Neural crest cell (in vitro differentiated cells): Measurements from ENCODE around the gene PRKAG2. TPM values are rescaled to one million over a fixed set of nuclear protein-coding genes. Genes with fewer than 3 reads are reported as not detected.

Experiments
- DNase-seq: peaks from one replicate; pipeline ENCODE4 v3.0.0; 2021; ENCODE audit warnings: low read depth, mixed read lengths, low spot score
- H3K27ac Mint-ChIP-seq: one replicate; pipeline ENCODE4 v1.8.0; 2021; ENCODE audit warnings: mild to moderate bottlenecking, mixed read lengths; ENCODE audit not compliant: unreplicated experiment
- H3K27me3 Mint-ChIP-seq: 2 replicates; pipeline ENCODE4 v1.8.0; 2021; ENCODE audit warnings: low read depth, mild to moderate bottlenecking, mixed read lengths
- H3K36me3 Mint-ChIP-seq: 2 replicates; pipeline ENCODE4 v1.8.0; 2021; ENCODE audit warnings: low read depth, mild to moderate bottlenecking, mixed read lengths
- H3K4me1 Mint-ChIP-seq: 2 replicates; pipeline ENCODE4 v1.8.0; 2021; ENCODE audit warnings: mixed read lengths
- H3K4me3 Mint-ChIP-seq: one replicate; pipeline ENCODE4 v1.8.0; 2021; ENCODE audit warnings: mild to moderate bottlenecking, mixed read lengths
- H3K9me3 Mint-ChIP-seq: 2 replicates; pipeline ENCODE4 v1.8.0; 2021; ENCODE audit warnings: mixed read lengths
- total RNA-seq: library from RNA; stranded (reverse); gene quantifications from 2 replicates; pipeline ENCODE4 v1.2.1, GENCODE V29; 2021
- TF ChIP-seq, protein P1 (sequence below): fragments of 200-600 bp; sonication (generic); conservative IDR thresholded peaks from 2 replicates; pipeline ENCODE4 v1.5.0; 2021; ENCODE audit warnings: antibody characterized with exemption, mild to moderate bottlenecking

Gene PRKAG2
- total RNA-seq, 1 donor from 2014 or later = 12.5 TPM

GRCh38 chr7:151588982-151589381 lies 287.9 kb downstream of the PRKAG2 start:
- H3K36me3 Mint-ChIP-seq = no peaks in the 10 kb centered on the region
- H3K27ac Mint-ChIP-seq = no peak overlapping the region
- no peak overlapping the region for H3K4me3 Mint-ChIP-seq
- TF ChIP-seq, protein P1, sequence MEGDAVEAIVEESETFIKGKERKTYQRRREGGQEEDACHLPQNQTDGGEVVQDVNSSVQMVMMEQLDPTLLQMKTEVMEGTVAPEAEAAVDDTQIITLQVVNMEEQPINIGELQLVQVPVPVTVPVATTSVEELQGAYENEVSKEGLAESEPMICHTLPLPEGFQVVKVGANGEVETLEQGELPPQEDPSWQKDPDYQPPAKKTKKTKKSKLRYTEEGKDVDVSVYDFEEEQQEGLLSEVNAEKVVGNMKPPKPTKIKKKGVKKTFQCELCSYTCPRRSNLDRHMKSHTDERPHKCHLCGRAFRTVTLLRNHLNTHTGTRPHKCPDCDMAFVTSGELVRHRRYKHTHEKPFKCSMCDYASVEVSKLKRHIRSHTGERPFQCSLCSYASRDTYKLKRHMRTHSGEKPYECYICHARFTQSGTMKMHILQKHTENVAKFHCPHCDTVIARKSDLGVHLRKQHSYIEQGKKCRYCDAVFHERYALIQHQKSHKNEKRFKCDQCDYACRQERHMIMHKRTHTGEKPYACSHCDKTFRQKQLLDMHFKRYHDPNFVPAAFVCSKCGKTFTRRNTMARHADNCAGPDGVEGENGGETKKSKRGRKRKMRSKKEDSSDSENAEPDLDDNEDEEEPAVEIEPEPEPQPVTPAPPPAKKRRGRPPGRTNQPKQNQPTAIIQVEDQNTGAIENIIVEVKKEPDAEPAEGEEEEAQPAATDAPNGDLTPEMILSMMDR = no peak
- no peaks in the 10 kb centered on the region for H3K4me1 Mint-ChIP-seq
- no peaks in the 10 kb centered on the region for H3K27me3 Mint-ChIP-seq
- DNase-seq = no peak
- H3K9me3 Mint-ChIP-seq = no peaks in the 10 kb centered on the region

GRCh38 chr7:151586531-151587260 lies 290.2 kb downstream of the PRKAG2 start:
- Mint-ChIP-seq H3K9me3 (no peaks in the 10 kb centered on the region), H3K4me1 (no peaks in the 10 kb centered on the region), H3K36me3 (no peaks in the 10 kb centered on the region), H3K27ac (no peak overlapping the region), H3K4me3 (no peak overlapping the region), H3K27me3 (no peaks in the 10 kb centered on the region)
- DNase-seq = no peak
- TF ChIP-seq, protein P1 = no peak

DNA sequence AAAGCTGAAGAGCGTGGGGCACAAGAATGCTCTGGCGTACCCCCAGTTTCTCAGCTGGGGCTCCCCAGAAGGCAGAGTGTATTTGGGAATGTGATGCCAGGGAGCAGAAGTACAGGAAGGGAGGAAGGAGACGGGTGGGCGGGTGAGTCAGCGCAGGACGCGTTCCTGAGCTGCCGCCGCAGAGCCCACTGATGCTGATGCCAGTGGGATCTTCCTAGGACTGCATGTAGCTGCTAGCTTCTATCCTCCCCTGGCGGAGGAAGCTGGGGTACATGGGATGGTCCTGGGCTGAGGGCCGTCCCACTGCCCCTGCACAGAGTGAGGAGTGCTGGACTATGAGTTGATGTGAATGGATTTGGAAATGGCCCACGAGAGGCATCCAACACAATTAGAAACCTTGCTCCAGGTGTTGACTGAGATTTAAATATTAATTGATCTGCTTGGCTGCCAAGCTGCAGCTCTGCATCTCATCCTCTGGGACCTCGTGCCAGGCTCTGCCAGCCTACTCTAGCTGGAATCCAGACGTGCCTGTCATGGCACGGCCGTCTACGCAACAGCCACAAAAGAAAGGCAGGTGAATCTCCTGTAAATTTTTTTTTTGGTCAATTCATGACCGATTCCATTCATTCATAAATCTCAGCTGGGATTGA lies 291.0 kb downstream of the PRKAG2 start:
- H3K27ac Mint-ChIP-seq = no peak overlapping the region
- H3K4me3 Mint-ChIP-seq = no peak overlapping the region
- no peaks in the 10 kb centered on the region for H3K9me3 Mint-ChIP-seq
- no peaks in the 10 kb centered on the region for H3K4me1 Mint-ChIP-seq
- H3K27me3 Mint-ChIP-seq = no peaks in the 10 kb centered on the region
- no peak for DNase-seq
- H3K36me3 Mint-ChIP-seq = no peaks in the 10 kb centered on the region
- TF ChIP-seq, protein P1 = no peak

GRCh38 chr7:151581741-151582140 lies 295.2 kb downstream of the PRKAG2 start:
- no peak overlapping the region for H3K27ac Mint-ChIP-seq
- peaks cover 4% of the 10 kb centered on the region for H3K9me3 Mint-ChIP-seq
- H3K36me3 Mint-ChIP-seq = peaks cover 10% of the 10 kb centered on the region
- TF ChIP-seq, protein P1 = no peak
- no peak overlapping the region for H3K4me3 Mint-ChIP-seq
- DNase-seq = no peak
- H3K27me3 Mint-ChIP-seq = no peaks in the 10 kb centered on the region
- H3K4me1 Mint-ChIP-seq = no peaks in the 10 kb centered on the region

DNA sequence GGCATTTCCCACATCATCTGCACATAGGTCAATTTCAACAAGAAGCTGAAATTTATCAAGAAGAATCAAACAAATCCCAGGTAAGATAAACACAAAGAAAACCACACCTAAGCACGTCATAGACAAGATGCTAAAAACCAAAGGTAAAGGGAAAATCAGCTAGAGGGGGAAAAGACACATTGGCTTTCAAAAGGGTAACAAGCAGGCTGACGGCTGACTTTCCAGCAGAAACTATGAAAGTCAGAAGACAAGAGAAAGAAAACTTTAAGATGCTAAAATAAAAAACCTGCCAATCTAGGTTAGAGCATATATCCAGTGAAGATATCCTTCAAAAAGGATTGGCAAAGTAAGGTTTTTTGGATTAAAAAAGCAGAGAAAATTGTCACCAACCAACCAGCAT lies 297.3 kb downstream of the PRKAG2 start:
- Mint-ChIP-seq H3K27me3 (no peaks in the 10 kb centered on the region), H3K4me1 (no peaks in the 10 kb centered on the region), H3K36me3 (peaks cover 10% of the 10 kb centered on the region), H3K9me3 (peaks cover 4% of the 10 kb centered on the region), H3K27ac (no peak overlapping the region), H3K4me3 (no peak overlapping the region)
- TF ChIP-seq, protein P1 = no peak
- no peak for DNase-seq
